Panc1 (cell line): ENCODE measurements around the gene GGA2. TPM values are rescaled to one million over a fixed set of nuclear protein-coding genes. Genes with fewer than 3 reads are reported as not detected.

Experiments
- ATAC-seq: fragments of 200-7000 bp; cut with Tn5 transposase; 2 replicates; pipeline ENCODE4 v1.9.1; 2020; ENCODE audit warnings: mild to moderate bottlenecking, moderate library complexity
- BruUV-seq: library from RNA; stranded (reverse); fragments of 400-500 nt; replicated peaks from 2 replicates; lab custom pipeline; 2021; lab: Mats Ljungman, UMichigan
- CTCF ChIA-PET: fragments of 300-600 bp; sonication (Branson Sonifier 250); formaldehyde crosslinking; loops from one replicate; lab custom pipeline; 2022; ENCODE audit warnings: antibody characterized with exemption; lab: Charles Lee
- POLR2A ChIA-PET: fragments of 300-600 bp; sonication (Branson Sonifier 250); formaldehyde crosslinking; loops from one replicate; lab custom pipeline; 2022; ENCODE audit warnings: antibody characterized with exemption; lab: Charles Lee
- DNase-seq: peaks from one replicate; pipeline ENCODE4 v3.0.0-alpha.2; 2010; ENCODE audit warnings: low read depth, low spot score
- H3K27ac ChIP-seq: 2 replicates; pipeline ENCODE4 v1.5.1; 2011; ENCODE audit warnings: mild to moderate bottlenecking, low read length, inconsistent platforms
- H3K27me3 ChIP-seq: fragments of 200-500 bp; sonication (Bioruptor generic); 2 replicates; pipeline ENCODE4 v1.6.0; 2014; ENCODE audit warnings: low read length, inconsistent platforms; ENCODE audit not compliant: control insufficient read depth, insufficient read depth
- H3K36me3 ChIP-seq: fragments of 200-500 bp; sonication (Bioruptor generic); 2 replicates; pipeline ENCODE4 v1.5.1; 2014; ENCODE audit warnings: inconsistent platforms, mild to moderate bottlenecking, low read length, moderate library complexity; ENCODE audit not compliant: control insufficient read depth, insufficient read depth
- H3K4me1 ChIP-seq: 2 replicates; pipeline ENCODE4 v1.5.1; 2011; ENCODE audit warnings: inconsistent platforms, mild to moderate bottlenecking, low read length, moderate library complexity; ENCODE audit not compliant: control insufficient read depth, insufficient read depth
- H3K4me3 ChIP-seq, 2 experiments: 2 replicates each; pipeline ENCODE4 v1.5.1; 2011 to 2012; ENCODE audit warnings: low read depth in 2 of 2, low read length in 2 of 2, mild to moderate bottlenecking in 2 of 2, inconsistent platforms in 1 of 2, moderate library complexity in 1 of 2
- H3K9me3 ChIP-seq: fragments of 200-500 bp; sonication (Bioruptor generic); 2 replicates; pipeline ENCODE4 v1.5.1; 2014; ENCODE audit warnings: low read depth, mild to moderate bottlenecking, inconsistent platforms, low read length, moderate library complexity; ENCODE audit not compliant: control insufficient read depth, insufficient read depth
- CTCF ChIP-seq: fragments of 450-650 bp; IDR thresholded peaks from 2 replicates; pipeline ENCODE4 v1.5.1; 2017; ENCODE audit warnings: mild to moderate bottlenecking
- POLR2AphosphoS5 ChIP-seq: IDR thresholded peaks from 2 replicates; pipeline ENCODE4 v1.6.1; 2012; ENCODE audit warnings: mild to moderate bottlenecking, low read depth, low read length, moderate library complexity
- REST ChIP-seq, 2 experiments: IDR thresholded peaks; 2 replicates each; pipeline ENCODE4 v1.6.1; 2011 to 2012; ENCODE audit warnings: low read depth in 2 of 2, control low read depth in 1 of 2, low read length in 1 of 2, mild to moderate bottlenecking in 1 of 2, moderate library complexity in 1 of 2; ENCODE audit not compliant: insufficient read depth in 1 of 2
- SIN3A ChIP-seq: IDR thresholded peaks from 2 replicates; pipeline ENCODE4 v1.6.1; 2012; ENCODE audit warnings: low read depth, mild to moderate bottlenecking, low read length, moderate library complexity, borderline replicate concordance; ENCODE audit not compliant: insufficient read depth
- TCF7L2 ChIP-seq: IDR thresholded peaks from 2 replicates; pipeline ENCODE4 v1.6.1; 2011; ENCODE audit warnings: mild to moderate bottlenecking, low read depth, low read length, inconsistent platforms
- in situ Hi-C: cut with HindIII; loops from 2 replicates; pipeline ENCODE4 v1.10.0; 2016; ENCODE audit warnings: low sequenced_read_pairs, low pct_unique_long_range_greater_than_20kb
- intact Hi-C: fragments of 100-400 bp; cut with micrococcal nuclease; formaldehyde crosslinking; loops from one replicate; pipeline ENCODE4 v1.10.0; 2022; ENCODE audit not compliant: unreplicated experiment
- total RNA-seq: library from RNA; stranded (reverse); gene quantifications from one replicate; pipeline ENCODE4 v1.2.1, GENCODE V29; 2021; ENCODE audit not compliant: unreplicated experiment

GGA2 gene
- total RNA-seq, 1 experiment from 2014 or later: 100 TPM

- Histone ChIP-seq H3K4me3 (no peak overlapping the region), H3K9me3 (no peaks in the 10 kb centered on the region), H3K36me3 (peaks cover 11% of the 10 kb centered on the region; the same call in 1 of the 2 replicates), H3K27ac (no peak overlapping the region), H3K27me3 (no peaks in the 10 kb centered on the region), H3K4me1 (no peaks in the 10 kb centered on the region)
- CTCF ChIA-PET: no interaction called here
- BruUV-seq: no TSS peak
- intact Hi-C loops (no loop called here), in situ Hi-C loops (no loop called here)
- ATAC-seq: no peak
- POLR2A ChIA-PET: no interaction called here
- TF ChIP-seq REST (IDR thresholded peaks at IDR 0.05; ENCODE audit: insufficient read depth in 1 of 2, low read depth in 2 of 2, low read length in 1 of 2): no peak
- TF ChIP-seq POLR2AphosphoS5: no peak
- TF ChIP-seq SIN3A: no peak
- TF ChIP-seq TCF7L2: no peak
- TF ChIP-seq CTCF: no peak
- no peak for DNase-seq
Measured at GRCh38 chr16:23486480-23486879, 23.8 kb downstream of the GGA2 start.

GRCh38 chr16:23485841-23486240, 24.5 kb downstream of the GGA2 start:
- DNase-seq: no peak
- in situ Hi-C loops (no loop called here), intact Hi-C loops (no loop called here)
- ATAC-seq: no peak
- Histone ChIP-seq H3K9me3 (no peaks in the 10 kb centered on the region), H3K4me3 (no peak overlapping the region), H3K36me3 (peaks cover 11% of the 10 kb centered on the region; the same call in 1 of the 2 replicates), H3K27me3 (no peaks in the 10 kb centered on the region), H3K4me1 (no peaks in the 10 kb centered on the region), H3K27ac (no peak overlapping the region)
- POLR2A ChIA-PET: no interaction called here
- no TSS peak for BruUV-seq
- CTCF ChIA-PET: no interaction called here
- TF ChIP-seq TCF7L2 (no peak), REST (IDR thresholded peaks at IDR 0.05; ENCODE audit: insufficient read depth in 1 of 2, low read depth in 2 of 2, low read length in 1 of 2) (no peak), SIN3A (no peak), POLR2AphosphoS5 (no peak), CTCF (no peak)
